Liver (tissue), 9 donors: Measurements from ENCODE around the gene KBTBD2. TPM values are rescaled to one million over a fixed set of nuclear protein-coding genes. Genes with fewer than 3 reads are reported as not detected.
"Not testable (repeated sequence)": the region's sequence is repeated elsewhere in the genome, so short reads cannot be mapped to it uniquely, and the experiment has no call there.

Experiments
- DNase-seq: peaks from one replicate; pipeline ENCODE4 v3.0.0-alpha.2; 2017; ENCODE audit warnings: low spot score
- H3K27ac ChIP-seq, 2 donors: one replicate each; pipeline ENCODE4 v1.7.0; 2013; ENCODE audit warnings: inconsistent platforms in 2 of 2, low read length in 2 of 2, control low read depth in 1 of 2, low read depth in 1 of 2, mild to moderate bottlenecking in 1 of 2
- H3K27me3 ChIP-seq, 4 donors: one replicate each; pipeline versions ENCODE4 v1.6.1 to v1.7.0; 2013; ENCODE audit warnings: low read length in 3 of 4, inconsistent platforms in 1 of 4, mild to moderate bottlenecking in 1 of 4, moderate library complexity in 1 of 4; ENCODE audit not compliant: control insufficient read depth in 4 of 4, insufficient read depth in 4 of 4
- H3K36me3 ChIP-seq, 4 donors: one replicate each; pipeline versions ENCODE4 v1.6.1 to v1.7.0; 2013; ENCODE audit warnings: low read length in 3 of 4, mild to moderate bottlenecking in 3 of 4, low read depth in 1 of 4, moderate library complexity in 1 of 4; ENCODE audit not compliant: control insufficient read depth in 4 of 4, insufficient read depth in 3 of 4
- H3K4me1 ChIP-seq, 4 donors: one replicate each; pipeline versions ENCODE4 v1.6.1 to v1.7.0; 2013; ENCODE audit warnings: low read length in 3 of 4, mild to moderate bottlenecking in 3 of 4, moderate library complexity in 1 of 4; ENCODE audit not compliant: control insufficient read depth in 4 of 4, insufficient read depth in 4 of 4
- H3K4me3 ChIP-seq, 3 donors: one replicate each; pipeline versions ENCODE4 v1.6.1 to v1.7.0; 2013; ENCODE audit warnings: low read length in 3 of 3, control low read depth in 1 of 3, low read depth in 1 of 3, mild to moderate bottlenecking in 1 of 3
- H3K9ac ChIP-seq, 2 donors: one replicate each; pipeline ENCODE4 v1.7.0; 2013; ENCODE audit warnings: low read length in 2 of 2, mild to moderate bottlenecking in 2 of 2, moderate library complexity in 2 of 2, control low read depth in 1 of 2, low read depth in 1 of 2
- H3K9me3 ChIP-seq, 4 donors: one replicate each; pipeline versions ENCODE4 v1.6.1 to v1.7.0; 2013; ENCODE audit warnings: low read length in 3 of 4; ENCODE audit not compliant: control insufficient read depth in 4 of 4
- EGR1 ChIP-seq, 2 donors: IDR thresholded peaks; 2 replicates each; pipeline ENCODE4 v1.6.1; 2016 to 2018; ENCODE audit warnings: antibody characterized with exemption in 2 of 2, low read depth in 2 of 2
- FOXA1 ChIP-seq: IDR thresholded peaks from 2 replicates; pipeline ENCODE4 v1.6.1; 2016; ENCODE audit warnings: antibody characterized with exemption
- FOXA2 ChIP-seq: IDR thresholded peaks from 2 replicates; pipeline ENCODE4 v1.6.1; 2016; ENCODE audit warnings: antibody characterized with exemption
- GABPA ChIP-seq, 2 donors: IDR thresholded peaks in 1 of 2; conservative IDR thresholded peaks in 1 of 2; 2 replicates each; pipeline ENCODE4 v1.6.1; 2016; ENCODE audit warnings: antibody characterized with exemption in 2 of 2, mild to moderate bottlenecking in 1 of 2, moderate library complexity in 1 of 2
- HNF4A ChIP-seq, 2 donors: conservative IDR thresholded peaks; 2 replicates each; pipeline ENCODE4 v1.6.1; 2016; ENCODE audit warnings: antibody characterized with exemption in 2 of 2, mild to moderate bottlenecking in 2 of 2
- HNF4G ChIP-seq: IDR thresholded peaks from 2 replicates; pipeline ENCODE4 v1.6.1; 2016; ENCODE audit warnings: antibody characterized with exemption
- JUND ChIP-seq, 2 donors: IDR thresholded peaks; 2 replicates each; pipeline ENCODE4 v1.6.1; 2016; ENCODE audit warnings: antibody characterized with exemption in 2 of 2
- MAX ChIP-seq: IDR thresholded peaks from 2 replicates; pipeline ENCODE4 v1.6.1; 2016; ENCODE audit warnings: antibody characterized with exemption
- NR2F2 ChIP-seq: IDR thresholded peaks from 2 replicates; pipeline ENCODE4 v1.6.1; 2016; ENCODE audit warnings: antibody characterized with exemption
- REST ChIP-seq: IDR thresholded peaks from 2 replicates; pipeline ENCODE4 v1.6.1; 2016; ENCODE audit warnings: antibody characterized with exemption, mild to moderate bottlenecking
- RXRA ChIP-seq, 2 donors: IDR thresholded peaks; 2 replicates each; pipeline ENCODE4 v1.6.1; 2017 to 2018; ENCODE audit warnings: antibody characterized with exemption in 2 of 2, mild to moderate bottlenecking in 1 of 2
- SP1 ChIP-seq: IDR thresholded peaks from 2 replicates; pipeline ENCODE4 v1.6.1; 2018; ENCODE audit warnings: antibody characterized with exemption, mild to moderate bottlenecking
- TAF1 ChIP-seq: conservative IDR thresholded peaks from 2 replicates; pipeline ENCODE4 v1.6.1; 2016; ENCODE audit warnings: antibody characterized with exemption, mild to moderate bottlenecking
- ZBTB33 ChIP-seq: IDR thresholded peaks from 2 replicates; pipeline ENCODE4 v1.6.1; 2016; ENCODE audit warnings: antibody characterized with exemption
- WGBS: extraction: QIAGEN DNeasy Blood & Tissue Kit; methylation state at CpG from one replicate; pipeline ENCODE4 v1.1.7; 2013; 5-methylcytosine and 5-hydroxymethylcytosine counted together
- polyA plus RNA-seq, 2 donors: library from polyadenylated mRNA; stranded (reverse) in 1 of 2; unstranded in 1 of 2; fragments of 200-250 nt in 1 of 2; fragments of >200 nt in 1 of 2; fragmentation: Nextera tagmentation in 1 of 2; extraction: Ambion mirVana in 1 of 2; gene quantifications; one replicate each; pipeline versions ENCODE4 v1.2.1 to v1.2.3, GENCODE V29; 2013 to 2015
- total RNA-seq, 2 donors: library from RNA; depleted of rRNA; stranded (reverse); fragments of >200 nt; gene quantifications; one replicate each; pipeline ENCODE4 v1.2.3, GENCODE V29; 2014
- TF ChIP-seq, protein P1 (sequence below): fragments of 150-350 bp; IDR thresholded peaks from 2 replicates; pipeline ENCODE4 v1.5.1; 2017; ENCODE audit warnings: improper control_type of control experiment, low read depth, low read length; ENCODE audit not compliant: missing input control
- donor health status: healthy.
- donor health status: healthy.
- donor health status: healthy.
- donor health status: healthy.
- donor health status: healthy.

Gene KBTBD2
- total and polyA plus RNA-seq, 4 donors, result 7.1 to 29.5 (median 15.1) TPM

GRCh38 chr7:32879460-32879859 lies 12.1 kb downstream of the KBTBD2 start:
- Histone ChIP-seq H3K9me3 (no peaks in the 10 kb centered on the region), H3K4me3 (no peak overlapping the region), H3K36me3 (peaks cover 0 to 4% (median 1%) of the 10 kb centered on the region in 4 donors), H3K27me3 (no peaks in the 10 kb centered on the region), H3K9ac (no peak overlapping the region), H3K27ac (no peak overlapping the region), H3K4me1 (peaks cover 0 to 14% (median 6%) of the 10 kb centered on the region in 4 donors)
- 38% methylated on average over 2 of the region's 2 CpGs for whole genome bisulfite sequencing
- TF ChIP-seq TAF1 (no peak), HNF4A (conservative IDR thresholded peaks at IDR 0.05) (peak in 1 of 2 donors; percentile 14), FOXA2 (peak; percentile 39)
- DNase-seq, result no peak

DNA sequence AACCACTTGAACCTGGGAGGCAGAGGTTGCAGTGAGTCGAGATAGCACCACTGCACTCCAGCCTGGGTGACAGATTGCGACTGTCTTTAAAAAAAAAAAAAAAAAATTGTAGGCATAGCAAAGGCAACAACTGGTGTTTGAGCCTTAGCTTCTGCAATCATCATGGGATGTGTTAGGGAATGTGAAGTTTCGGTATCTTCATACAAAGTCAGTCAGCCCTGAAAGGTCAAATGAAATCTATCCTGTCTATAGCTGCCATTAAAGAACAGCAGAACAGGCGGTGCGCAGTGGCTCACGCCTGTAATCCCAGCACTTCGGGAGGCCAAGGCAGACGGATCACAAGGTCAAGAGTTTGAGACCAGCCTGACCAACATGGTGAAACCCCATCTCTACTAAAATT lies 13.5 kb downstream of the KBTBD2 start:
- not testable (repeated sequence) for H3K27me3 ChIP-seq, H3K27ac ChIP-seq, H3K9ac ChIP-seq, DNase-seq, H3K9me3 ChIP-seq, H3K4me1 ChIP-seq, H3K4me3 ChIP-seq
- H3K36me3 ChIP-seq, result peaks cover 0 to 11% (median 4%) of the 10 kb centered on the region in 4 donors
- 91% methylated on average over 8 of the region's 8 CpGs for WGBS

DNA sequence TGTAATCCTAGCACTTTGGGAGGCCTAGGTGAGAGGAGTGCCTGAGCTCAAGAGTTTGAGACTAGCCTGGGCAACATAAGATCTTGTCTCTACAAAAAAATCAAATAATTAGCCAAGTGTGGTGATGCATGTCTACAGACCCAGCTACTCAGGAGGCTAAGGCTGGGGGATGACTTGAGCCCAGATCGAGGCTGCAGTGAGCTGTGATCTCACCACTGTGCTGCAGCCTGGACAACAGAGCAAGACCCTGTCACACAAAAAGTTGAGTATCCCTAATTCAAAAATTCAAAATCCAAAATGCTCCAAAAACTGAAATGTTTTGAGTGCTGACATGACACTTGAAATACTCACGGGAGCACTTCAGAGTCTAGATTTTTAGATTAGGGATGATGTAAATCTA lies 19.1 kb downstream of the KBTBD2 start:
- Histone ChIP-seq H3K36me3 (peaks cover 6 to 30% (median 19%) of the 10 kb centered on the region in 4 donors), H3K4me3 (no peak overlapping the region), H3K4me1 (peaks cover 0 to 1% (median 0%) of the 10 kb centered on the region in 4 donors), H3K9me3 (no peaks in the 10 kb centered on the region), H3K27ac (no peak overlapping the region), H3K27me3 (no peaks in the 10 kb centered on the region), H3K9ac (no peak overlapping the region)
- 96% methylated on average over 2 of the region's 2 CpGs for WGBS
- DNase-seq, result no peak
- TF ChIP-seq GABPA (IDR thresholded peaks at IDR 0.05 in 1 of 2, conservative IDR thresholded peaks at IDR 0.05 in 1 of 2), result no peak
- no peak for TF ChIP-seq TAF1
- TF ChIP-seq FOXA1, result no peak
- no peak for TF ChIP-seq HNF4G
- no peak for TF ChIP-seq RXRA (IDR thresholded peaks at IDR 0.05)
- no peak for TF ChIP-seq ZBTB33
- TF ChIP-seq REST, result no peak
- TF ChIP-seq FOXA2, result no peak
- TF ChIP-seq MAX, result no peak
- TF ChIP-seq, protein P1, sequence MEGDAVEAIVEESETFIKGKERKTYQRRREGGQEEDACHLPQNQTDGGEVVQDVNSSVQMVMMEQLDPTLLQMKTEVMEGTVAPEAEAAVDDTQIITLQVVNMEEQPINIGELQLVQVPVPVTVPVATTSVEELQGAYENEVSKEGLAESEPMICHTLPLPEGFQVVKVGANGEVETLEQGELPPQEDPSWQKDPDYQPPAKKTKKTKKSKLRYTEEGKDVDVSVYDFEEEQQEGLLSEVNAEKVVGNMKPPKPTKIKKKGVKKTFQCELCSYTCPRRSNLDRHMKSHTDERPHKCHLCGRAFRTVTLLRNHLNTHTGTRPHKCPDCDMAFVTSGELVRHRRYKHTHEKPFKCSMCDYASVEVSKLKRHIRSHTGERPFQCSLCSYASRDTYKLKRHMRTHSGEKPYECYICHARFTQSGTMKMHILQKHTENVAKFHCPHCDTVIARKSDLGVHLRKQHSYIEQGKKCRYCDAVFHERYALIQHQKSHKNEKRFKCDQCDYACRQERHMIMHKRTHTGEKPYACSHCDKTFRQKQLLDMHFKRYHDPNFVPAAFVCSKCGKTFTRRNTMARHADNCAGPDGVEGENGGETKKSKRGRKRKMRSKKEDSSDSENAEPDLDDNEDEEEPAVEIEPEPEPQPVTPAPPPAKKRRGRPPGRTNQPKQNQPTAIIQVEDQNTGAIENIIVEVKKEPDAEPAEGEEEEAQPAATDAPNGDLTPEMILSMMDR, result no peak
- TF ChIP-seq HNF4A (conservative IDR thresholded peaks at IDR 0.05), result no peak
- TF ChIP-seq JUND (IDR thresholded peaks at IDR 0.05), result no peak
- TF ChIP-seq NR2F2, result no peak
- no peak for TF ChIP-seq EGR1 (IDR thresholded peaks at IDR 0.05; ENCODE audit: low read depth in 2 of 2)
- no peak for TF ChIP-seq SP1
